Fibroblast of skin of abdomen (primary cell): ENCODE measurements around the gene TAF11L8. TPM values are rescaled to one million over a fixed set of nuclear protein-coding genes. Genes with fewer than 3 reads are reported as not detected.
"Not testable (repeated sequence)": the region's sequence is repeated elsewhere in the genome, so short reads cannot be mapped to it uniquely, and the experiment has no call there.

Source experiments
- DNase-seq: peaks from one replicate; pipeline ENCODE4 v3.0.0-alpha.2; 2013
- polyA plus RNA-seq, 2 experiments: library from polyadenylated mRNA; unstranded; fragments of 120-200 nt; gene quantifications; one replicate each; pipeline ENCODE4 v1.2.1, GENCODE V29; 2013; ENCODE audit not compliant: insufficient read length in 2 of 2

TAF11L8 gene
- not detected for polyA plus RNA-seq (2013, experiment 1 of 2; ENCODE audit: insufficient read length)
- polyA plus RNA-seq (2013, experiment 2 of 2; ENCODE audit: insufficient read length): not detected

GRCh38 chr5:17590860-17591259 is at the start of gene TAF11L8:
TAF11L8 (minus strand) TSS chr5:17590960.
- DNase-seq: not testable (repeated sequence)

GRCh38 chr5:17634160-17634559 is 43.4 kb upstream of the TAF11L8 start, which contains the start of gene TAF11L14:
TAF11L14 (plus strand) TSS chr5:17634460.
- DNase-seq: no peak

GRCh38 chr5:17631788-17632187 is 41.0 kb upstream of the TAF11L8 start, which contains the start of gene TAF11L13:
TAF11L13 (plus strand) TSS chr5:17632088.
- DNase-seq: not testable (repeated sequence)

- DNase-seq: no peak
Observed at GRCh38 chr5:17625686-17626085, 34.9 kb upstream of the TAF11L8 start.

GRCh38 chr5:17620627-17621026 is 29.9 kb upstream of the TAF11L8 start:
- DNase-seq: no peak

GRCh38 chr5:17619354-17619753 is 28.6 kb upstream of the TAF11L8 start:
- DNase-seq: no peak

GRCh38 chr5:17614872-17615605 is 24.3 kb upstream of the TAF11L8 start:
- DNase-seq: no peak

GRCh38 chr5:17610092-17610491 is 19.3 kb upstream of the TAF11L8 start, which contains the start of gene TAF11L12:
TAF11L12 (plus strand) TSS chr5:17610392.
- not testable (repeated sequence) for DNase-seq

GRCh38 chr5:17607461-17607860 is 16.7 kb upstream of the TAF11L8 start:
- not testable (repeated sequence) for DNase-seq

GRCh38 chr5:17604951-17605350 is 14.2 kb upstream of the TAF11L8 start:
- DNase-seq: no peak

GRCh38 chr5:17603880-17604279 is 13.1 kb upstream of the TAF11L8 start, which contains the start of gene TAF11L11:
TAF11L11 (plus strand) TSS chr5:17604183.
- not testable (repeated sequence) for DNase-seq

- not testable (repeated sequence) for DNase-seq
Observed at GRCh38 chr5:17597728-17598127, 7.0 kb upstream of the TAF11L8 start, which contains the start of gene TAF11L10. TAF11L10 (minus strand) TSS chr5:17597828.

GRCh38 chr5:17594255-17594654 is 3.5 kb upstream of the TAF11L8 start, which contains the start of gene TAF11L9:
TAF11L9 (minus strand) TSS chr5:17594394.
- DNase-seq: not testable (repeated sequence)

- DNase-seq: not testable (repeated sequence)
Observed at GRCh38 chr5:17585658-17586057, 5.1 kb downstream of the TAF11L8 start, which contains the start of gene TAF11L7. TAF11L7 (minus strand) TSS chr5:17585758.
